Measurements from ENCODE around the gene ABCC1.
A peak's percentile ranks its signal among the peaks of the same experiment; 100 is the strongest.

Gene ABCC1

GRCh38 chr16:16124974-16125373 is 175.6 kb downstream of the ABCC1 start:
- TF ChIP-seq, protein P1, sequence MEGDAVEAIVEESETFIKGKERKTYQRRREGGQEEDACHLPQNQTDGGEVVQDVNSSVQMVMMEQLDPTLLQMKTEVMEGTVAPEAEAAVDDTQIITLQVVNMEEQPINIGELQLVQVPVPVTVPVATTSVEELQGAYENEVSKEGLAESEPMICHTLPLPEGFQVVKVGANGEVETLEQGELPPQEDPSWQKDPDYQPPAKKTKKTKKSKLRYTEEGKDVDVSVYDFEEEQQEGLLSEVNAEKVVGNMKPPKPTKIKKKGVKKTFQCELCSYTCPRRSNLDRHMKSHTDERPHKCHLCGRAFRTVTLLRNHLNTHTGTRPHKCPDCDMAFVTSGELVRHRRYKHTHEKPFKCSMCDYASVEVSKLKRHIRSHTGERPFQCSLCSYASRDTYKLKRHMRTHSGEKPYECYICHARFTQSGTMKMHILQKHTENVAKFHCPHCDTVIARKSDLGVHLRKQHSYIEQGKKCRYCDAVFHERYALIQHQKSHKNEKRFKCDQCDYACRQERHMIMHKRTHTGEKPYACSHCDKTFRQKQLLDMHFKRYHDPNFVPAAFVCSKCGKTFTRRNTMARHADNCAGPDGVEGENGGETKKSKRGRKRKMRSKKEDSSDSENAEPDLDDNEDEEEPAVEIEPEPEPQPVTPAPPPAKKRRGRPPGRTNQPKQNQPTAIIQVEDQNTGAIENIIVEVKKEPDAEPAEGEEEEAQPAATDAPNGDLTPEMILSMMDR (IDR thresholded peaks at IDR 0.05; ENCODE audit: low read depth, low read length, missing control alignments), result no peak

GRCh38 chr16:16126896-16127295 is 177.5 kb downstream of the ABCC1 start:
- no peak for DNase-seq (ENCODE audit: extremely low read depth, low read depth)
- TF ChIP-seq, protein P1 (IDR thresholded peaks at IDR 0.05; ENCODE audit: low read depth, low read length, missing control alignments), result no peak
- H3K4me3 ChIP-seq (replicated peaks; ENCODE audit: low read depth, low read length), result no peak overlapping the region

More at GRCh38 chr16:16124974-16125373, 175.6 kb downstream of the ABCC1 start:
- no peak overlapping the region for H3K4me3 ChIP-seq (replicated peaks; ENCODE audit: low read depth, low read length)
- DNase-seq (ENCODE audit: extremely low read depth, low read depth), result no peak

DNA sequence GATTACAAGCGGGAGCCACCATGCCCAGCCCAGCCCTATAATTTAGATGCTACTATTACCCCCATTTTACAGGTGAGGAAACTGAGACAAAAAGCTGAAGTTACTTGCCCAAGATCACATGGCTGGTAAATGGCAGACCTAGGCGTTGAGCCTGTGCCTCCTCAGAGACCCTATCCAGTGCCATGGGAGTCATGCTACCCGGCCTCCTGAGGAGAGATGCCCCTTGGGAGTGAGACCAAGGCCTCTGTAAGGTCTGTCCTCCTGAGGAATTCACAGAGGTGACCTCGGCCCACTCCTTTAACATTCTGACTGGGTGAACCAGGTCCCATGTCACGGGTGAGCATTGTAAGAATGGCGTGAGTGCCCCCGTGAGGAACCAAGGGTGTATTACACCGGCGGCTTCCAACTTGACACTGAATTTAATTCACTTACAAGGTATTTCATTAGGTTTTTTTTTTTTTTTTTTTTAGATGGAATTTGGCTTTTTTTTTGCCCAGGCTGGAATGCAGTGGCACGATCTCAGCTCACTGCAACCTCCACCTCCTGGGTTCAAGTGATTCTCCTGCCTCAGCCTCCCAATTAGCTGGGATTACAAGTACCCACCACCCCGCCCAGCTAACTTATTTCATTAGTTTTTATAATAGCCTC is 178.2 kb downstream of the ABCC1 start:
- DNase-seq (ENCODE audit: extremely low read depth, low read depth), result peak; percentile 27
- no peak overlapping the region for H3K4me3 ChIP-seq (replicated peaks; ENCODE audit: low read depth, low read length)
- TF ChIP-seq, protein P1 (IDR thresholded peaks at IDR 0.05; ENCODE audit: low read depth, low read length, missing control alignments), result peak; percentile 82

DNA sequence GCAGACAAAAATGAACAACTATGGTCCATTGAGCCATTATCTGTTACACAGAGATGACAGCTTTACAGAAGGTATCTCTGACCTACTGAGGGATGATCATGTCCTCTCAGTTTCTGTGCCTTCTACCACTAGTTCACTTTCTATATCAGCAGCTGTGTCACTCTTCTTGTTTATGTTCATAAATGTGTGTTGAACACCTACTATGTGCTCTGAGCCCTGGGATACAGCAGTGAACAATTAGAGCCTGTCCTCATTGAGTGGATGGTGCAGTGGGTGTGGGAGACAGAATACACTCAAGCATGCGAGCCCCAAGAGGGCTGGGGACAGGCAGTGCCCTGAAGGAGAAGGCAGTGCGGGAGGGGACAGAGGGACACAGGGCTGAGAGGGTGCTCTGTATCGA is 181.8 kb downstream of the ABCC1 start:
- TF ChIP-seq, protein P1 (IDR thresholded peaks at IDR 0.05; ENCODE audit: low read depth, low read length, missing control alignments), result no peak
- no peak overlapping the region for H3K4me3 ChIP-seq (replicated peaks; ENCODE audit: low read depth, low read length)

GRCh38 chr16:16131659-16132058 is 182.2 kb downstream of the ABCC1 start:
- TF ChIP-seq, protein P1 (IDR thresholded peaks at IDR 0.05; ENCODE audit: low read depth, low read length, missing control alignments), result no peak
- no peak overlapping the region for H3K4me3 ChIP-seq (replicated peaks; ENCODE audit: low read depth, low read length)
- DNase-seq (ENCODE audit: extremely low read depth, low read depth), result no peak

More for the DNA sequence above, 181.8 kb downstream of the ABCC1 start:
- DNase-seq (ENCODE audit: extremely low read depth, low read depth), result no peak

DNA sequence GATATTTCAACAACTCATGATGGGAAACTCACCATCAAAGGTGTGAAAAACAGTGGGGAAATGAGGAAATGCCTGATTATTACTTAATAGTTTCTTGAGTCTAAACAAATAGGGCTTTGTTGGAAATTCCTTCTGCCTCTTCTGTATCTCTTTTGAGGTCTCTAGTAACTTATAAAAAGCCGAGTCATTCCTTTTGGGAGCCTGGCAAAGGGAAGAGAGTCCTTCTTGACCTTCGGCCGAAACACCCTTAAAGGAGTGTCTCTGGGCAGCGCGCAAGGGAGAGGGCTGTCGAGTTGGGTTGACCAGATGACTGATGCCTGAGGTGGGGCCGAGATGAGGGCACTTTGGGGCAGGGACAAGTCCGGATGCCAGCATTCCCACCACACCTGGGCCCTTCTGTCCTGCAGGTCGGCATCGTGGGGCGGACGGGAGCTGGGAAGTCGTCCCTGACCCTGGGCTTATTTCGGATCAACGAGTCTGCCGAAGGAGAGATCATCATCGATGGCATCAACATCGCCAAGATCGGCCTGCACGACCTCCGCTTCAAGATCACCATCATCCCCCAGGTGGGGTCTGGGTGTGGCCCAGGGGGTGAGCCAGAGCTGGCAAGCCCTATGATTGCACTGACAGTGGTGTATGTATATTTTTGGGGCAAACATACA is 184.7 kb downstream of the ABCC1 start:
- no peak for DNase-seq (ENCODE audit: extremely low read depth, low read depth)
- TF ChIP-seq, protein P1 (IDR thresholded peaks at IDR 0.05; ENCODE audit: low read depth, low read length, missing control alignments), result no peak
- H3K4me3 ChIP-seq (replicated peaks; ENCODE audit: low read depth, low read length), result no peak overlapping the region
